GM19023 (cell line): Measurements from ENCODE around the gene PDLIM1.
A peak's percentile ranks its signal among the peaks of the same experiment; 100 is the strongest.

Source experiments
- ATAC-seq: cut with Tn5 transposase; IDR thresholded peaks from one replicate; pipeline ENCODE4 v1.9.1; 2021; ENCODE audit warnings: mild to moderate bottlenecking, moderate library complexity; ENCODE audit not compliant: unreplicated experiment

Gene PDLIM1

GRCh38 chr10:95315509-95315908 is 24.7 kb upstream of the PDLIM1 start:
- ATAC-seq: no peak

- ATAC-seq: no peak
Measured at GRCh38 chr10:95314192-95314918, 23.6 kb upstream of the PDLIM1 start.

- ATAC-seq: no peak
Measured at GRCh38 chr10:95312986-95313495, 22.2 kb upstream of the PDLIM1 start.

DNA sequence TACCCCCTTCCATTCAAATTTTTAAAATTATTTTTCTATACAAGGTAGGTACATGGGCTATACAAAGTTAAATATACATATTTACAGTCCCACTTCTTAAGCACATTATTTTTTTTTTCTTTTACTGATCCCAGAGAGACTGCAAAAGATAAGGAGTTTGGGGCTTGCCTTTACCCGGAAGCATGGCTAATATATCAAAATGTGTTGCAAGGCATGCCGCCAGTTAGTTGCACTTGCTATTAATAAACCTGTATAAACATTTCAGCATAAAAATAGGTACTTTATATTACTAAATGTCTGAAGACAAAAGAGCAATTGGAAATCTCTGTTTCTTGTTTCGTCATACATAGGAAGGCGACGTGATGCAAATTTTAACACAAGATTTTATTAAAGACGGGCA is 21.5 kb upstream of the PDLIM1 start:
- ATAC-seq: no peak

GRCh38 chr10:95309958-95310357 is 19.2 kb upstream of the PDLIM1 start:
- ATAC-seq: no peak

GRCh38 chr10:95308389-95309302 is 17.8 kb upstream of the PDLIM1 start:
- ATAC-seq: no peak

DNA sequence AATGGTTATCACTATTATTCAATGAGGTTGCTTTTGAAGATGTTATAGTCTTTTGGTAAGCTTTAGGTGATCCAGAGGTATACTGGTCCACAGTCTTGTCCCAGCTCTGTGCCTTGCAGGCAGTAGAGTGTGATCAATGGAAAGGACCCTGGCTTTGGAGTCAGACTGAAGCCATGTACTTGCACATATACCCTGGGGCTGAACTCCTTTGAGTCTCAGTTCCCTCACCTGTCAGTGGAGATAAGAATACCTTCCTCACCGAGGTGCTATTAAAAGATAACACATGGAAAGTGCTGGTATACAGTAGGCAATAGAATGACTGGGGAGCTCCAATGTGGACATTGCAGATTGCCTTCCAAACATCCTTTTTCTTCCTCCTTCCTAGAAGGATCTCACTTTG is 16.0 kb upstream of the PDLIM1 start:
- no peak for ATAC-seq

- no peak for ATAC-seq
Measured at GRCh38 chr10:95306318-95306650, 15.5 kb upstream of the PDLIM1 start.

GRCh38 chr10:95305606-95306317 is 15.0 kb upstream of the PDLIM1 start:
- no peak for ATAC-seq

DNA sequence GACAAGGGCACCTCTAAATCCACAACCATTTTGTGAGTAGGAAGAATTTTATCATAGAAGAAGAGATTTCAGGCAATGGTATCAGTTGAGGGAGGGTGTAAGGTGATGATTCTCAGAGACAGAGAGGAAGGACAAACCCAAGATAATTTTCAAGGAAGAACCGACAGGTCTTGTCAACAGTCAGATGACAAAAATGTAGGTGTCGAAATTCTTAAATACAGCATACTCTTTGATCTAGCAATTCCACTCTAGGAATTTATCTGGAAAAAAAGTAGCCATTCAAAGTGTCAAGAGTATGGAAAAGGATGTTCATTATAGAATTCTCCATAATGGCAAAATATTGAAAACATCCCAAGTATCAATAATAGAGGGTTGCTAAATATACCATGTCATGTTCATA is 14.2 kb upstream of the PDLIM1 start:
- ATAC-seq: no peak

- ATAC-seq: no peak
Measured at GRCh38 chr10:95304463-95304862, 13.7 kb upstream of the PDLIM1 start.

- ATAC-seq: no peak
Measured at GRCh38 chr10:95303950-95304349, 13.1 kb upstream of the PDLIM1 start.

DNA sequence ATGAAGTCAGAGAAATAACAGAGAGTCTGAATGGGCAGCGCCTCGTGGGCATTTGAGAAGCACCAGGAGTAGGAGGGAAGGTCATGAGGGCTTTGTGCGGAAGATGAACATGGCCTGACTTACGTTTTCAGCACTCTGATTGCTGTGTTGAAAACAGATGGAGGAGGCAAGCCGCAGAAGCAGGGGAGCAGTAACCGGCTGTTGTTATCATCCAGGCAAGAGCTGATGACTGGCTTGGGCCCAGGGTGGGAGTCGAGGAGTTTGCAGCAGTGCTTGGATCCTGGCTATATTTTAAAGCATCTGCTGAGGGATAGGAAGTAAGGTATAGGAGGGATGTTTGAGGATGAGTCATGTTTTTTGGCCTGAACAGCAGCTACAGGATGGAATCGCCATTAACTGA is 12.7 kb upstream of the PDLIM1 start:
- ATAC-seq: no peak

DNA sequence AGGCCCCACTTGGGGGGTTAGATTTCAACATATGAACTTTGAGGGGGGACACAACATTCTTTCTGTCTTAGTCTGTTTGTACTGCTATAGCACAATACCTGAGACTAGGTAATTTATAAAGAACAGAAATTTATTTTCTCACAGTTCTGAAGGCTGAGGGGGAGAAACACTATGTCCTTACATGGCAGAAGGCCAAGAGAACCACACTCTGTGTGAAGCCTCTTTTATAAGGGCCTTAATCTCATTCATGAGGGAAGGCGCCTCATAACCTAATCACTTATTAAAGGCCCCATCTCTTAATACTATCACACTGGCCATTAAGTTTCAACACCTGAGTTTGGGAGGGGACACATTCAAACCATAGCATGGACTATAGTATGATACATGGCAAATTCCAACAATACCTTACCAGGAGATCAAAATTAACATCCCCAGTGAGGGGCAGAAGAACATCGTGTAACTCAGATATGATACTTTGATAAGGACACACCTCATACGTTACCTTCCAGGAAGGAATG is 9.3 kb upstream of the PDLIM1 start:
- no peak for ATAC-seq

DNA sequence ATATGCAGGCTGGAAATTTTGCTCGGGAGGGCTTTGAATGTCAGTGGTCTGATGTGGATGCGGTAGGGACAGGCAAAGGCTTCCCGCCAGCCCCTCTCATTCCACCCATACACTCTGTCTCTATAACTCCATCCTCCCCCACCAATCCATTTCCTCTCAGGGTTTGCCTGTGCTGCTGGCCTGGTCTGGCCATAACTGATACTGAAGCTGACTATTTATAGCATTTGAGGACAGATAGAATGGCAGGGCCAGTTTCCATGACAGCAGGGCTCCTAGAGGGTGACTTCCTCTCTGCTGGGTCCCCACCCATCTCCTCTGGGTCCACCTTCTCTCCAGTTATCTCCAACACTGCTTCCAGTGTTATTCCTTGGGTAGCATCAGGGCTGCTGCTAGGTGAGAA is 6.6 kb upstream of the PDLIM1 start:
- peak; percentile 33 for ATAC-seq

- ATAC-seq: no peak
Measured at GRCh38 chr10:95296764-95297163, 6.0 kb upstream of the PDLIM1 start.

GRCh38 chr10:95295031-95295755 is 4.4 kb upstream of the PDLIM1 start:
- ATAC-seq: peak; percentile 73

GRCh38 chr10:95293631-95294030 is 2.8 kb upstream of the PDLIM1 start:
- ATAC-seq: no peak

DNA sequence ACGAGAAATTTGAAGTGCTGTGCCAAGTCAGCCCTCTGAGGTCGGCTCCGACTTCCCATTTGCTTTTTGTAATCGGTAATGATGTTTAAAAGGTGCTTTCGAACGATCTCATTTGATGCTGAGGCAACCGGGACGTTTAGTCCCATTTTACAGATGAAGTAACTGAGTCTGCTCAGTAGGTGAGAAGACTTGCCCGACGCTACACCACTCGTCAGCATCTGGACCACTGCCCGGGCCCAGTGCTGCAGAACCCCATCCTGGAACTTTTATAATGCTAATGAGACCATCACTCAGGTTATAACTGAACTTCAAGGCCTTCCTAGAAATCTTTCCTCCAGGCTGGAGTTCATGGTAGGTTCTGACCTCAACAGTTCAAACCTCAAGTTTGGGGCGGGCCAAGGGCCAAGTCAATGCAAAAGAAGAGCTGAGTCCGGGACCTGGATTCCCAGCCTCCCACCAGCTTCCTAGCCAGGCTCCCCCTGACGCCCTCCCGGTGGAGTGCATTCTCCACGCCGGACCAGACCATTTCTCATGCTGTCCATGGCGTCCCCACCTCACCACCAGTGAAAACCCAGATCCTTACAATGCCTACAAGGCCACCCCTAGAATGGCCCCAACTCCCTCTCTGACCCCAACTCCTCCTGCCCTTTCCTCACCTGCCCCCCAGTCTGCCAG is 699 bp upstream of the PDLIM1 start:
- no peak for ATAC-seq

GRCh38 chr10:95289921-95290421 is 832 bp downstream of the PDLIM1 start:
- ATAC-seq: no peak
